Activated T-cell treated with anti-CD3 and anti-CD28 coated beads for 4 hours (primary cell): Measurements from ENCODE around the gene RHOH.

Source experiments
- DNase-seq: peaks from one replicate; pipeline ENCODE4 v3.0.0-alpha.2; 2020

RHOH gene

GRCh38 chr4:40240040-40240653 lies 43.3 kb downstream of the RHOH start:
- no peak for DNase-seq

- DNase-seq = no peak
Observed at GRCh38 chr4:40241026-40241425, 44.2 kb downstream of the RHOH start.

GRCh38 chr4:40241941-40242340 lies 45.1 kb downstream of the RHOH start:
- DNase-seq = no peak

- no peak for DNase-seq
Observed at GRCh38 chr4:40243386-40243948, 46.6 kb downstream of the RHOH start.

- no peak for DNase-seq
Observed at GRCh38 chr4:40244606-40245005, 47.8 kb downstream of the RHOH start.

- DNase-seq = no peak
Observed at GRCh38 chr4:40245550-40245949, 48.7 kb downstream of the RHOH start.

- DNase-seq = no peak
Observed at GRCh38 chr4:40246011-40246900, 49.4 kb downstream of the RHOH start.

- no peak for DNase-seq
Observed at GRCh38 chr4:40246938-40247337, 50.1 kb downstream of the RHOH start.

GRCh38 chr4:40247350-40247749 lies 50.5 kb downstream of the RHOH start:
- DNase-seq = no peak

- no peak for DNase-seq
Observed at GRCh38 chr4:40251366-40251765, 54.5 kb downstream of the RHOH start.

- no peak for DNase-seq
Observed at GRCh38 chr4:40253906-40254305, 57.1 kb downstream of the RHOH start.

GRCh38 chr4:40254608-40255392 lies 58.0 kb downstream of the RHOH start:
- DNase-seq = no peak

- no peak for DNase-seq
Observed at GRCh38 chr4:40255393-40256281, 58.8 kb downstream of the RHOH start.

- no peak for DNase-seq
Observed at GRCh38 chr4:40256329-40256728, 59.5 kb downstream of the RHOH start.

- no peak for DNase-seq
Observed at GRCh38 chr4:40256817-40257216, 60.0 kb downstream of the RHOH start.

- no peak for DNase-seq
Observed at GRCh38 chr4:40258627-40259026, 61.8 kb downstream of the RHOH start.

GRCh38 chr4:40261231-40262076 lies 64.6 kb downstream of the RHOH start:
- DNase-seq = no peak

GRCh38 chr4:40262077-40262528 lies 65.3 kb downstream of the RHOH start:
- no peak for DNase-seq

GRCh38 chr4:40262861-40263260 lies 66.0 kb downstream of the RHOH start:
- no peak for DNase-seq

GRCh38 chr4:40264497-40264896 lies 67.7 kb downstream of the RHOH start:
- DNase-seq = no peak
